K562 (cell line): ENCODE data around the gene NEB. TPM values are rescaled to one million over a fixed set of nuclear protein-coding genes. Genes with fewer than 3 reads are reported as not detected.

Experiments
- ATAC-seq: fragments of 200-7000 bp; cut with Tn5 transposase; 3 replicates; pipeline ENCODE4 v1.9.1; 2020; ENCODE audit warnings: moderate library complexity
- BruUV-seq: library from RNA; stranded (reverse); fragments of 400-500 nt; replicated peaks from 2 replicates; lab custom pipeline; 2021; lab: Mats Ljungman, UMichigan
- CTCF ChIA-PET: fragments of 300-600 bp; formaldehyde crosslinking; extraction: SDS; loops from one replicate; lab custom pipeline; 2021; ENCODE audit warnings: low intra/inter-chr PET ratio; lab: Yijun Ruan, JAX
- POLR2A ChIA-PET: fragments of 300-600, 350-650 bp; sonication (Branson Sonifier 250); formaldehyde crosslinking; extraction: SDS; loops from one replicate; lab custom pipeline; 2021; ENCODE audit warnings: antibody characterized with exemption, inconsistent platforms; lab: Yijun Ruan, JAX
- DNase-seq, 4 experiments: peaks; one replicate each; pipeline versions ENCODE4 v3.0.0 to v3.0.0-alpha.2; 2011 to 2018; ENCODE audit warnings: low spot score in 3 of 4, mixed read lengths in 3 of 4; ENCODE audit errors: extremely low read depth in 1 of 4
- FAIRE-seq: peaks from 2 replicates; lab custom pipeline; 2011; peaks lifted over from hg19 to GRCh38; lab: Jason Lieb, UNC
- H2AFZ ChIP-seq: 2 replicates; pipeline ENCODE4 v1.6.0; 2011; ENCODE audit warnings: low read depth, low read length, control low read depth, inconsistent platforms
- H3K27ac ChIP-seq: fragments of 200-600 bp; 3 replicates; pipeline ENCODE4 v1.8.0; 2011; ENCODE audit warnings: low read depth, mild to moderate bottlenecking, control low read depth, inconsistent platforms, low read length, moderate library complexity, mixed read lengths; ENCODE audit errors: extremely low read depth
- H3K27me3 ChIP-seq, 2 experiments: fragments of 300-600 bp in 1 of 2; 2 replicates in 1 of 2; 3 replicates in 1 of 2; pipeline versions ENCODE4 v1.6.0 to v1.8.0; 2011; ENCODE audit warnings: inconsistent platforms in 2 of 2, low read length in 2 of 2, mild to moderate bottlenecking in 1 of 2, mixed read lengths in 1 of 2, moderate library complexity in 1 of 2; ENCODE audit not compliant: control insufficient read depth in 2 of 2, insufficient read depth in 2 of 2
- H3K36me3 ChIP-seq: fragments of 300-600 bp; 3 replicates; pipeline ENCODE4 v1.8.0; 2011; ENCODE audit warnings: mild to moderate bottlenecking, low read length, inconsistent platforms; ENCODE audit not compliant: control insufficient read depth, insufficient read depth
- H3K4me1 ChIP-seq, 2 experiments: fragments of 200-600 bp in 1 of 2; replicated peaks in 1 of 2; 2 replicates in 1 of 2; 3 replicates in 1 of 2; pipeline versions ENCODE4 v1.5.1 to v1.8.0; 2011; ENCODE audit warnings: inconsistent platforms in 2 of 2, low read length in 2 of 2, mild to moderate bottlenecking in 1 of 2, mixed read lengths in 1 of 2, moderate library complexity in 1 of 2; ENCODE audit not compliant: control insufficient read depth in 2 of 2, insufficient read depth in 2 of 2
- H3K4me2 ChIP-seq: 2 replicates; pipeline ENCODE4 v1.6.1; 2011; ENCODE audit warnings: low read length, control low read depth, inconsistent platforms, mixed read lengths; ENCODE audit not compliant: insufficient read depth
- H3K4me3 ChIP-seq: fragments of 200-600 bp; sonication (generic), shearing (Covaris generic); 2 replicates; pipeline ENCODE4 v1.5.1; 2016; ENCODE audit warnings: control low read depth, inconsistent platforms
- H3K79me2 ChIP-seq: fragments of 200-600 bp; 3 replicates; pipeline ENCODE4 v1.8.0; 2011; ENCODE audit warnings: low read length, inconsistent platforms; ENCODE audit not compliant: control insufficient read depth, insufficient read depth
- H3K9ac ChIP-seq, 2 experiments: 2 replicates each; pipeline versions ENCODE4 v1.6.0 to v1.6.1; 2011; ENCODE audit warnings: low read depth in 2 of 2, low read length in 2 of 2, control low read depth in 1 of 2, inconsistent platforms in 1 of 2, mild to moderate bottlenecking in 1 of 2, mixed read lengths in 1 of 2; ENCODE audit not compliant: insufficient read depth in 1 of 2
- H3K9me1 ChIP-seq: one replicate; pipeline ENCODE4 v1.6.0; 2011; ENCODE audit warnings: inconsistent platforms, mild to moderate bottlenecking, low read length, moderate library complexity; ENCODE audit not compliant: control insufficient read depth, insufficient read depth
- H3K9me3 ChIP-seq: replicated peaks from 2 replicates; pipeline ENCODE4 v1.5.1; 2011; ENCODE audit warnings: low read depth, low read length, inconsistent platforms; ENCODE audit not compliant: control insufficient read depth, insufficient read depth
- H4K20me1 ChIP-seq: replicated peaks from 2 replicates; pipeline ENCODE4 v1.6.1; 2011; ENCODE audit warnings: low read length, inconsistent platforms, mixed read lengths; ENCODE audit not compliant: control insufficient read depth, insufficient read depth
- CBFA2T3 ChIP-seq: fragments of 450-650 bp; IDR thresholded peaks from 2 replicates; pipeline ENCODE4 v1.6.1; 2017
- CREBBP ChIP-seq: IDR thresholded peaks from one replicate; pipeline ENCODE4 v1.6.1; 2012; ENCODE audit warnings: low read depth, mild to moderate bottlenecking, control low read depth, inconsistent platforms, low read length
- GABPA ChIP-seq: fragments of 200-800 bp; sonication (Bioruptor generic); conservative IDR thresholded peaks from 2 replicates; pipeline ENCODE4 v1.6.1; 2016; ENCODE audit warnings: low read depth, missing genetic modification characterization, missing compliant biosample characterization
- KAT2B ChIP-seq: IDR thresholded peaks from one replicate; pipeline ENCODE4 v1.6.1; 2012; ENCODE audit warnings: low read depth, mild to moderate bottlenecking, control low read depth, inconsistent platforms, low read length, moderate library complexity
- MTA2 ChIP-seq: fragments of 450-650 bp; IDR thresholded peaks from 2 replicates; pipeline ENCODE4 v1.6.1; 2016; ENCODE audit warnings: low read depth
- NFRKB ChIP-seq: fragments of 450-650 bp; IDR thresholded peaks from 2 replicates; pipeline ENCODE4 v1.6.1; 2016; ENCODE audit warnings: low read depth
- SMAD1 ChIP-seq: fragments of 150-350 bp; IDR thresholded peaks from 2 replicates; pipeline ENCODE4 v1.6.1; 2014; ENCODE audit warnings: low read length, low read depth; ENCODE audit not compliant: partially characterized antibody
- ZNF184 ChIP-seq: sonication (generic); formaldehyde crosslinking; IDR thresholded peaks from 2 replicates; pipeline ENCODE4 v1.5.0; 2020; ENCODE audit warnings: missing genetic modification reagents
- ZNF764 ChIP-seq: fragments of 250-450 bp; sonication (Bioruptor Pico); IDR thresholded peaks from 2 replicates; pipeline ENCODE4 v1.4.0; 2020; ENCODE audit warnings: low read depth, mild to moderate bottlenecking, moderate library complexity
- WGBS: fragments of 100-300 bp; shearing (Covaris generic); methylation state at CpG from one replicate; pipeline ENCODE4 v1.1.6; 2016; ENCODE audit warnings: low coverage, mixed read lengths; ENCODE audit not compliant: insufficient coverage; ENCODE audit errors: missing lambda C conversion rate; 5-methylcytosine and 5-hydroxymethylcytosine counted together
- in situ Hi-C: fragments of 300-500 bp; cut with MboI; formaldehyde crosslinking; loops from 4 replicates; pipeline ENCODE4 v1.15.0; 2018; ENCODE audit warnings: inconsistent platforms, mixed read lengths
- intact Hi-C: fragments of 100-400 bp; cut with micrococcal nuclease; formaldehyde crosslinking; loops from 2 replicates; pipeline ENCODE4 v1.14.2; 2022
- polyA plus RNA-seq, 8 experiments: library from polyadenylated mRNA; depleted of rRNA in 4 of 8; stranded (reverse) in 5 of 8; unstranded in 3 of 8; fragments of >200 nt; fragmentation: Nextera tagmentation in 2 of 8; fragmentation: Illumina TruSeq in 1 of 8; extraction: Ambion mirVana in 2 of 8; extraction: Trizol in 1 of 8; gene quantifications; 2 replicates each; pipeline versions ENCODE4 v1.2.1 to v1.2.3, GENCODE V29; 2011 to 2014; ENCODE audit warnings: inconsistent platforms in 1 of 8, missing spikeins in 1 of 8
- total RNA-seq, 7 experiments: library from RNA; depleted of rRNA in 6 of 7; stranded (reverse); fragments of >200 nt in 6 of 7; fragmentation: Illumina TruSeq in 2 of 7; extraction: Trizol in 2 of 7; gene quantifications; 2 replicates each; pipeline versions ENCODE4 v1.2.1 to v1.2.3, GENCODE V29; 2011 to 2021; ENCODE audit warnings: low replicate concordance in 1 of 7
- TF ChIP-seq, protein P1 (sequence below): sonication (generic); formaldehyde crosslinking; IDR thresholded peaks from 2 replicates; pipeline ENCODE4 v1.9.0; 2022; ENCODE audit warnings: mild to moderate bottlenecking, missing genetic modification reagents
- TF ChIP-seq, protein P2 (sequence below): fragments of 450-650 bp; IDR thresholded peaks from 2 replicates; pipeline ENCODE4 v1.6.1; 2018; ENCODE audit not compliant: partially characterized antibody
- TF ChIP-seq, protein P3 (sequence below): fragments of 450-650 bp; IDR thresholded peaks from 2 replicates; pipeline ENCODE4 v1.6.1; 2016; ENCODE audit warnings: antibody characterized with exemption

Gene NEB
- total and polyA plus RNA-seq, 9 of the 15 experiments (the other 6 are each of a cell fraction or from before 2014, with no cell fraction given) = 1.7 to 3.8 (median 2.9) TPM

DNA sequence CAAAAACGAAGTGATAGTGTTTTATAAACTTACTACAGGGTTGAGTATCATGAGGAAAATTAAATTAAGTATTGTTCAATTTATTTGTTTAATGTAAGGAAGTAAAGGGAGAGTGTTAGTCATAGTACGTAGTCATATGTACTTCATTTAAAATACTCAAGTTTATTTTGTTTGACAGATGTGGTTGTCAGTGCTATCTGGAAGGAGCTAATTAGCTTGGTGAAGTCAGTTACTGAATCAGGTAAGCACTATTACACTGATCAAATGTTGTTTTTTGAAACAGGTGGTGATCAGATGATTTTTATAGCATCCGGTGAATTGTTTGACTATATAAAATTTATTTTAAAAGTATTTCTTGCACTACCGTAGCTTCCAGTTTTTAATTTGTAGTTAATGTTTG, 295.8 kb downstream of the NEB start:
- H3K27me3 ChIP-seq = no peaks in the 10 kb centered on the region
- H3K36me3 ChIP-seq = peaks cover 95% of the 10 kb centered on the region
- no peaks in the 10 kb centered on the region for H3K9me3 ChIP-seq
- intact Hi-C loops = no loop called here
- no peaks in the 10 kb centered on the region for H3K4me1 ChIP-seq
- no peak for TF ChIP-seq SMAD1
- TF ChIP-seq CBFA2T3 = no peak
- TF ChIP-seq, protein P1, sequence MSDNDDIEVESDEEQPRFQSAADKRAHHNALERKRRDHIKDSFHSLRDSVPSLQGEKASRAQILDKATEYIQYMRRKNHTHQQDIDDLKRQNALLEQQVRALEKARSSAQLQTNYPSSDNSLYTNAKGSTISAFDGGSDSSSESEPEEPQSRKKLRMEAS = no peak
- TF ChIP-seq NFRKB = no peak
- no peak for TF ChIP-seq KAT2B
- TF ChIP-seq, protein P2, sequence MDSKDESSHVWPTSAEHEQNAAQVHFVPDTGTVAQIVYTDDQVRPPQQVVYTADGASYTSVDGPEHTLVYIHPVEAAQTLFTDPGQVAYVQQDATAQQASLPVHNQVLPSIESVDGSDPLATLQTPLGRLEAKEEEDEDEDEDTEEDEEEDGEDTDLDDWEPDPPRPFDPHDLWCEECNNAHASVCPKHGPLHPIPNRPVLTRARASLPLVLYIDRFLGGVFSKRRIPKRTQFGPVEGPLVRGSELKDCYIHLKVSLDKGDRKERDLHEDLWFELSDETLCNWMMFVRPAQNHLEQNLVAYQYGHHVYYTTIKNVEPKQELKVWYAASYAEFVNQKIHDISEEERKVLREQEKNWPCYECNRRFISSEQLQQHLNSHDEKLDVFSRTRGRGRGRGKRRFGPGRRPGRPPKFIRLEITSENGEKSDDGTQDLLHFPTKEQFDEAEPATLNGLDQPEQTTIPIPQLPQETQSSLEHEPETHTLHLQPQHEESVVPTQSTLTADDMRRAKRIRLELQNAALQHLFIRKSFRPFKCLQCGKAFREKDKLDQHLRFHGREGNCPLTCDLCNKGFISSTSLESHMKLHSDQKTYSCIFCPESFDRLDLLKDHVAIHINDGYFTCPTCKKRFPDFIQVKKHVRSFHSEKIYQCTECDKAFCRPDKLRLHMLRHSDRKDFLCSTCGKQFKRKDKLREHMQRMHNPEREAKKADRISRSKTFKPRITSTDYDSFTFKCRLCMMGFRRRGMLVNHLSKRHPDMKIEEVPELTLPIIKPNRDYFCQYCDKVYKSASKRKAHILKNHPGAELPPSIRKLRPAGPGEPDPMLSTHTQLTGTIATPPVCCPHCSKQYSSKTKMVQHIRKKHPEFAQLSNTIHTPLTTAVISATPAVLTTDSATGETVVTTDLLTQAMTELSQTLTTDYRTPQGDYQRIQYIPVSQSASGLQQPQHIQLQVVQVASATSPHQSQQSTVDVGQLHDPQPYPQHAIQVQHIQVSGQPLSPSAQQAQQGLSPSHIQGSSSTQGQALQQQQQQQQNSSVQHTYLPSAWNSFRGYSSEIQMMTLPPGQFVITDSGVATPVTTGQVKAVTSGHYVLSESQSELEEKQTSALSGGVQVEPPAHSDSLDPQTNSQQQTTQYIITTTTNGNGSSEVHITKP = no peak
- no peak for TF ChIP-seq CREBBP
- TF ChIP-seq ZNF184 (CRISPR knock-in tag) = no peak
- TF ChIP-seq, protein P3, sequence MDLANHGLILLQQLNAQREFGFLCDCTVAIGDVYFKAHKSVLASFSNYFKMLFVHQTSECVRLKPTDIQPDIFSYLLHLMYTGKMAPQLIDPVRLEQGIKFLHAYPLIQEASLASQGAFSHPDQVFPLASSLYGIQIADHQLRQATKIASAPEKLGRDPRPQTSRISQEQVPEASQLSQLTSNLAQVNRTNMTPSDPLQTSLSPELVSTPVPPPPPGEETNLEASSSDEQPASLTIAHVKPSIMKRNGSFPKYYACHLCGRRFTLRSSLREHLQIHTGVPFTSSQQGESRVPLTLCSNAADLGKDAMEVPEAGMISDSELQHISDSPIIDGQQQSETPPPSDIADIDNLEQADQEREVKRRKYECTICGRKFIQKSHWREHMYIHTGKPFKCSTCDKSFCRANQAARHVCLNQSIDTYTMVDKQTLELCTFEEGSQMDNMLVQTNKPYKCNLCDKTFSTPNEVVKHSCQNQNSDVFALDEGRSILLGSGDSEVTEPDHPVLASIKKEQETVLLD = no peak
- no peak for TF ChIP-seq GABPA (tag)
- no peak for TF ChIP-seq MTA2
- no peak for TF ChIP-seq ZNF764
- TF ChIP-seq, all 486 proteins: peak for 0
- ChIA-PET CTCF (no interaction called here), POLR2A (no interaction called here)
- Histone ChIP-seq H2AFZ (no peak overlapping the region), H3K9ac (no peak overlapping the region), H3K27ac (no peak overlapping the region), H4K20me1 (no peaks in the 10 kb centered on the region), H3K79me2 (no peaks in the 10 kb centered on the region), H3K4me2 (no peak overlapping the region), H3K4me3 (no peak overlapping the region), H3K9me1 (no peaks in the 10 kb centered on the region)
- in situ Hi-C loops = no loop called here
- no peak for ATAC-seq
- WGBS = 86% methylated on average over 4 of the region's 4 CpGs
- BruUV-seq = no TSS peak
- no peak for FAIRE-seq
- DNase-seq = no peak
